ENCODE measurements around the gene SMC6.
A peak's percentile ranks its signal among the peaks of the same experiment; 100 is the strongest.

Gene SMC6

DNA sequence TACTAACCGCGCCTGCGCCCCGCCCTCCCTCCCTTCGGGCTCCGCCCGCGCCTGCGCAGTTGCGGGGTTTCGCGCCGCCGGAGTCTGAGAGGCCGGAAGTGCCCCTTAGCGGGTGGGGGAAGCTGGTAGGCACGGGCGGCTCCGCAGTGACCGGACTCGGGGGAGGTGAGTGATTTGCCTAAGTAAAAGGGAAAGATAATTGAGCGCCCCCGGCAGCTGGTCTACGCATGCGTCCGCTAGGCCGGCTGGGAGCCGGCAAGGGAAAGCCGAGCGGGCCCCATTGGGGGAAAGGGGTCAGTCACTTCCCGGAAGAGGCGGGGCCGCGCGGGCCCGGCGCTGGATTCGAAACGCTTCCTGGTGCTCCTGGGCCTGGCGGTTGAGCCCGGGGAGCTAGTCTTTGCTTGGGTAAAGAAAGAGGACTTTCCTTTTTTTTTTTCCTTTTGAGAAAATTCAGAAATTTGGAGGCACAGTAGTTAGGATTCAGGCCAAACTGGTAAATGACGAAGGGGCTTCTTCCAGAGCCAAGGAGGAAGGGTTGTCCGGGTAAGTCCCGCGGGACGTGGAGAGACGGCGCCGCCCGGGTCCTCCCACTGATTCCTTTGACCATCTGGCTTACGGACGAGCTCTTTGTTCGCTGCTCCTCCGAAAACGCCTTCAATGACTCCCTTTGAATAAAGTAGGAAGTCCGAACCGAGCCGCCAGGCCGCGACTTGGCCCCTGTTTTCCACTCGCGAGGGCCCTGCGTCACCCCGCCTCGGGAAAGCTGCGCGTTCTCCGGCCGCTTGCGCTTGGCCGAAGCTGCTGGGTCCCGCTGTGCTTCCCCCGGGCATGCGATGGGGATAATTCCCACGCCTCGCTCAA lies at the start of gene SMC6, which contains the start of gene GEN1:
TSS of gene SMC6 (minus strand) at position 8 of the 861 bp plus-strand sequence. CDS start 7,864 bp downstream, outside the sequence.
TSS of gene GEN1 (plus strand) at position 336 of the 861 bp plus-strand sequence. CDS start 5,806 bp downstream, outside the sequence.
- DNase-seq, result peak; percentile 86

DNA sequence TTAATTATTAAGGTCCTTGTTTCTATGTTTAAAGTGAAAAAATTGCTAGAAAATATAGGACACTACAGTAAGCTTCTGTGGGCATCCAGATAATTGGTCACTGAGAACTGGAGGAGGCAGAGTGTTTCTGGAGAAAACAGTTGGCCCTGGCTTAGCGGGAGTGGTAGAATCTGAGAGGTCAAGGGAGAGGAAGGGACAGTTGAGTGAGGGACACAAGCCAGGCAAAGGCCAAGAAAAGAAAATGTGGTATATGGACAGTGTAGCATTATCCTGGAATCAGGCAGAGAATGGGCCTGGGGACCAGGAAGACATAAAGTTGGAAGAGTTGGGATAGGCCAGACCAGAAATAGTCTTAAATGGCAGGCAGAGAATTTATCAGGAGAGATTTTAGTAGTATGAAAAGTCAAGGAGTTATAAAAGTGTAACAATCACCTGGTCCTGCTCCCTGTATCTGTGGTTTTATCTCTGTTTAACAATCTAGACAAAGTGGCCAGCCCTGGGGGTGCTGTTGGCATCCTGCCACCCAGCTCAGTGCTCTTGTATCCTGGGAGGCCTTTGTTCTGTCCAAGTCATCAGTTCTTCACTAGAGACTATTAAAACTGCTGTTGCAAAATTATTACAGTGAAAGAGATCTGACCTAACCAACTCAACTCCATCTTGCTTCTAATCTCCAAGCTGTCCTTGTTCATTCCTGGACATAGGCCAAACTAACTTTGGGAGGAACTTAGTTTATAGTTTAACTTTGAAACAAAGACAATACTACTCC lies 47.3 kb upstream of the SMC6 start:
- no peak for DNase-seq

DNA sequence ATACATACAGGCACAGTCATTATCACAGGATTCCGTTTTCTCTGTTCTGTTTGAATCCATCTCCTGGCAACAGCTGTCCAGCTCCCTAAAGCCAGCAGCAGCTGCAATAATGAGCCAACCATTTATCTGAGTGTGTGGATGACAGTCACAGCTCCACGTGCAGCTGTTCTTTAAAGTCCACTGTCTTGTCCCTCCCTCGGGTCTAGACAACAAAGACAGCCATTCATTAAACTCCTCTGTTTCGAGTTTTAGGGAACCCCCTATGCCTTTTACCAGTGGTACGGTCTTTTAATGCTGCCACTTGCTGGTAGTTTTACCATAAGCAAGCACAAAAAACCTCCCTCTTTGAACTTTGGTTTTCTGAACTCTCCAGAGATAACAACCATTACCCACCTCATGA lies 46.6 kb upstream of the SMC6 start:
- no peak for DNase-seq

DNA sequence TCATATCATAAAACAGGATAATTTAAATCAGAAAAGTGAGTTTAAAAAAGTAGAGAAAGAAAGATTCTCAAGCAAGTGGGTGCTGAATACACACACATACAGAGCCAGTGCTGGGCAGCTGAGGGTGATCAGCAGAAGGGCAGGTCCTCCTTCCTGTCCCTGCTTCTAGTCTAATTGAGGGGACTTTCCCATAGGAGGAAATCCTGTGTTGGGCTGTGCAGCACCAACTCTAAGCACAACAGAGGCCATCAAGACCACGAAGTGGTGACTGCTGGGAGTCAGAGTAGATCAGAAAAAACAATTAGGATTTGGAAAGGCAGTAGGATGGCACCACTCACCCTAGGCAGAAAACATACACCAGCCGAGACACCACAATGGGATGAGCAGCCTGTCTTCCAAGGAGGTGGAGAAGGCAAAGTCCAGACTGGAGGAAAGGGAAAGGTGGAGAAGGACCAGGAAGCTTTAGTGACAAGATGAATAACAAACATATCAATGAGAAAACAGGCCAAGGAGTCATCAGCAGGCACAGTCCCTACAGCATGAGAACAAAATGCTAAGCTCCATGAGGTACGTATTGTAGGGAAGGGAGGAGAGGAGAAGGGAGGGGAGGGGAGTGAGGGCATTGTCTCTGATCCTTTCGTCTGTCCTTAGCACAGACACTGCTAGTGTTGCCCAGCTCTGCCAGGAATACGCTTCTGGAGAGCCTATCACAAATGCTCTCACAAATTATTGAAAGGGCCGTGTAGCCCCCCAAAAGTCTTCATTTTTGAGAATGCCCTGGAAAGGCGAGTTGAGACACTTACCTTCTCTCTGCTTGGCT lies 45.9 kb upstream of the SMC6 start:
- no peak for DNase-seq

DNA sequence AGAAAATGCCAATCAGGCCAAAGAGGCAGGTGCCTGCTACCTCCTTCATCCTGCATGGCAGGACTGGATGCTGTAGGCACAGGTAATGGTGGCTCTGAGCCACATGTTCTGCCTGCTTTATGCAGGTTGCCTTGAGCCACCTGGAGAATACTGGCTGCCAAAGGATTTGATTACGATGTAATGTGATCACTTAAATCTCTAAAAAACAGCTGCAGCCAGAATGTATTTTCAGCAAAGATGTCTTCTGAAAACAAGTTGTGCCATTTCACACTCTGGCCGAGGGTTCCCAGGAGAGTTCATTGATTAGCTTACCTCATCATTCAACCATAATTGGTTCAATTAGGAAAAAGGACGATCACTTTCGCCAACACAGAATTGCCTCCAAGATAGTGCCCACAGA lies 44.7 kb upstream of the SMC6 start:
- no peak for DNase-seq

- DNase-seq, result no peak
Observed at GRCh38 chr2:17795309-17795708, 41.7 kb upstream of the SMC6 start.

DNA sequence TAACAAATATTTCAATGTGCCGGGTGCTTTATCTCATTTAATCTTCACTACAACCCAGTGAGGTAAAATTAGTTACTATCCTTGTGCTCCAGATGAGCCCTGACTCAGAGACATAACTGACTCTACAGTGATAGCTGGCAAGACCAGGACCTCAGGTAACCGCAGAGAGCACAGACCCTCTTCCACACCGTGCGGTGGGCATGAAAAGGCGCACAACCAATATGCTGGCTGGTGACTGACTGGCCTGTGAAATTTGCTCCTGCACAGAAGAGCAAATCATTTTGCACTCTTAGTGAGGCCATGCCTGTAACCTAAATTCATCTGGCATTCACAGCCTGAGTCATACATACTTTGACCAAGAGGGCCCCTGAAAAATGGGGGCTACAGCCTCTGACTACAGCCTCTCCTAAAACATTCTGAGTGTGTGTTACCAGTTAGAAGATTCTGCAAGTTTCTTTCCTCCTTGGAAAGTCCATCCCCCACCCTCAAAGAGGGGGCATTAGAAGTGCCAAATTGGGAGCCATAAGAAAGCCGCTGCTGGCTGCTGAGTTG lies 40.3 kb upstream of the SMC6 start:
- DNase-seq, result no peak

DNA sequence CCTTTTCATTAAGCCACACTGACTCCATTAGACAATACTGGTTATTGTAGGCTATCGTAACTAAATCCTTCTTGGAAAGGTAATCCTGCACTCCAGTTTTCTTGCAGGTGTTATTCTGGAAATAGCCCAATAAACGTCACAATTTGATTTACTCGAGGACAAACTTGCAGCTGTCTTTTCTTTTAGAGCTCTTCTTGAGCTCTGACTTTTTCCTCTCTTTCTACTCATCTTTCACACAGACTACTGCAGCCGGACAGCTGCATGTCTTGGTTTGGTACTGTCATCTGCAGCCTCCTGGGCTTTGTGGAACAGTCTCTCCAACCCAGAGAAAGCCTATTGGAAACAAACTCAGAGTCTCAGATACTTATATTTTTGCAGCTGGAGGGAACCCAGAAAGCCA lies 39.7 kb upstream of the SMC6 start:
- DNase-seq, result no peak

DNA sequence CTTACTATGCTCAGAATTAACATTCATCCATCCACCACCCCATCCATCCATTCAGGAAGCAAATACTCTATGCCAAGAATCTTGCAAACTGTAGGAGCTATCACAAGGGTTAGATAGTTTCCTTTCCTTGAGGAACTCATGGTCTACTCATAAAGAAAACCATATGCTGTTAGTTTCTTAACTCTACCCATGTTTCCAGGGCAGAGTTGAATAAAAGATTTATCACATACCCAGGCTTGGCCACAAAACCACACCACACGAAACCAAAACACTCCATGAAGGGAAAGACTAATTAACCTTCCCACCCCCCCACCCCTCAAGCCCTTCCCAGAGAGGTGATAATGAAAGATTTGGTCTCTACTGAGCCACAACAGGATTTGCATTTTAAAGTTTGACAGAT lies 38.9 kb upstream of the SMC6 start:
- no peak for DNase-seq

GRCh38 chr2:17791817-17792130 lies 38.2 kb upstream of the SMC6 start:
- no peak for DNase-seq

- DNase-seq, result no peak
Observed at GRCh38 chr2:17791121-17791816, 37.7 kb upstream of the SMC6 start.

GRCh38 chr2:17790536-17790935 lies 36.9 kb upstream of the SMC6 start:
- no peak for DNase-seq

DNA sequence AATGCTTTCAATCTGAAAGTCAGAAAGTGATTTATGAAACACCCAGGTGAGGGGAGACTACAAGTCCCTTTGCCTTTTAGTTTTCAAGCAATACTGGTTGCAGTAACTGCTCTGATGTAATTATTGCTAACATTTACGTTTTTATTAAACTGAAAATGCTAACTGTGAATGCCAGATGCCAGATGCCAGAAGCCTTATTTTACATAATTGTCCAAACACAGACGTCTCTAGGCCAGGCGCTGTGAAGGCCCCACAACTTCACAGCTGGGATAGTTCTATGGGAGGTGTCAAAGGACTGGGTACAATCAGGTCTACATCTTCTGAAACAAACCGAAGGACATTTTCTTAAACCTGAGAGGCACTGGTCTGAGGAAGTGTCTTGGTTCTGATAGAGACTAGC lies 35.2 kb upstream of the SMC6 start:
- no peak for DNase-seq

DNA sequence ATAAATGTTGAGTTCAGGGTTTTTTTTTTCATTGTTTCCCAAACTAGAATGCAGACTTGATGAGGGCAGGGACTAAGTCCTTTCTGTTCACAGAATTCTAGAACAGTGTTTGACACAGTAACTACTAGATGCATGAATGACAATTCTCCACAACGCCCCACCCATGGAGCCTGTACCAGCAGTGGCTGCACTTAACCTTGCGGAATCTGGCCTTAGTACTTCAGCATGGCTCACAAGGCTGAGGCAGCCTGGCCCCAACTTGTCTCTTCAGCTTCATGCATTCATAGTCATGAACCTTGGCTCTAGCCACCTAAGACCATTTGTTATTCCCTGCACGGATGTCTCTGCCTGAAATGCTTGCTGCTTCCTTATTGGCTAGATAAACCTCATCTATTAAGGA lies 33.1 kb upstream of the SMC6 start:
- DNase-seq, result no peak

DNA sequence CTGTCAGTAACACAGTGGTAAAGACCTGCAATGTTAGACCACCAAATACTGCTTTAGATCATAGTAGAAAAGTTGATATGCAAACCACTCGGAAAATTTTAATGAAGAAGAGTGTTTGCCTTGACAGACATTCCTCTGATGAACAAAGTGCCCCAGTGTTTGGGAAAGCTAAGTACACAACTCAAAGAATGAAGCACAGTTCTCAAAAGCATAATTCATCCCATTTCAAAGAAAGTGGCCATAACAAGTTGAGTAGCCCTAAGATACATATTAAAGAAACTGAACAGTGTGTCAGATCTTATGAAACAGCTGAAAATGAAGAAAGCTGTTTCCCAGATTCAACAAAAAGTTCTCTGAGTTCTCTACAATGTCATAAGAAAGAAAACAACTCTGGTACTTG lies 27.9 kb upstream of the SMC6 start:
- no peak for DNase-seq

DNA sequence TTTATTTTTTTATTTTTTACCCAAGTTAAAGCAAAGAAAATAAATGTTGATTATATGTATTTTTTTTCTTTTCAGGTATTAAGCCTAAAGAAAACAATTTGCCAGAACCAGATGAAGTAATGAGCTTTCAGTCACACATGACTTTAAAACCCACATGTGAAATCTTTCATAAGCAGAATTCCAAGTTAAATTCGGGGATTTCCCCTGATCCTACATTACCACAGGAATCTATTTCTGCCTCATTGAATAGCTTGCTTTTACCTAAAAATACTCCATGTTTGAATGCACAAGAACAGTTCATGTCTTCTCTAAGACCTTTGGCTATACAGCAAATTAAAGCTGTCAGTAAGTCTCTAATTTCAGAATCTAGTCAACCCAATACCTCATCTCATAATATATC lies 26.9 kb upstream of the SMC6 start:
- no peak for DNase-seq

- no peak for DNase-seq
Observed at GRCh38 chr2:17772532-17772931, 18.9 kb upstream of the SMC6 start.

GRCh38 chr2:17771956-17772355 lies 18.3 kb upstream of the SMC6 start:
- DNase-seq, result no peak

- DNase-seq, result no peak
Observed at GRCh38 chr2:17768894-17769293, 15.3 kb upstream of the SMC6 start.

DNA sequence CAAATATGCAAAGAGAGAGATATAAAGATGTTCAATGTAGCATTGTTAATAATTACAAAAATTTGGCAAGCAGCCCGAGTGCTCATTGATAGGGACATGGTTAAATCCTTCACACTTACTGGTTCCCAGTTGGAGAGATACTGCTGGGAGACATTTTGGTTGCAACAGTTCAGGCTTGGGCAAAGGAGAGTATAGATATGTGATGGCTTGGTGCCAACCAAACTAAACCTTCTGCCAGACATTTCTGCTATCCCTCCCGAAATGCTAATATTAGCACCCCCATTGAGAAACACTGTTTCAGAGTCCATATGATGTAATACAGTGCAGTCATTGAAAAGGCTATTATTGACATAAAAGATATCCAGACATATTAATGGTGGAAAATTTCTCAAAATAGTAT lies 11.8 kb upstream of the SMC6 start:
- DNase-seq, result no peak

DNA sequence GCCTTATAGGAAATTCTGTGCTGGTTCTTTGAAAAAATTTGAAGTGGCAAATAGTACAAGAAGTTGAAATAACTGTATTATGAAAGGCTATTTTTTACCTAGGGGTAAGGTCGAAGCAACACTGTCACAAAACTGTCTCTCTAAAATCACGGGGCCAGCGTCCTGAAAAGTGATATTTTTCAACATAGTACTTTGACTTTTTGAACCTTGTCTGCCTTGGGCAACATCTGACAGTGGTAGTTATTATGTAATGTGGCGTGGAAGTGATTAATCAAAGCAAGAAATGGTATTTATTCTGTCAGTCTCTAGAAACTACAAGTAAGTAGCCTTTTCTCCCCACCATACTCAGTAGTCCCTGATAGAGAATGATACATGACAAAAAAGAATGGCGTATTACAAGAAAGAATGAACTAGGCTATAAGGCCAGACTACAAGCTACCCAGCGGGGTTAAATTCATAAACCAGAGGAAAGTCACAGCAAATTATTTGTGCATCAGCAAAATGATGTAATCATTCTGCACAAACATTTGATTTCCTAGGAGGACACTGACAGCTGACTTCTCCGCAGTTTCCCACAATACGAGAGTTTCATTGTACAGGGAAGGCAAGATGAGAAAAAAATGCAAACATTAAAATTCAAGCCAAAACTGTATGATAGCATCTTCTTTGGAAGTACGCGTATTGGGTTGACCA lies 10.2 kb upstream of the SMC6 start:
- no peak for DNase-seq

GRCh38 chr2:17762451-17762850 lies 8.8 kb upstream of the SMC6 start:
- DNase-seq, result no peak
